Vagina (tissue), 2 donors: ENCODE data around the gene CRMP1. TPM values are rescaled to one million over a fixed set of nuclear protein-coding genes. Genes with fewer than 3 reads are reported as not detected.

Experiments used
- DNase-seq, 2 donors: peaks; one replicate each; pipeline ENCODE4 v3.0.0-alpha.2; 2017; ENCODE audit errors: extremely low spot score in 2 of 2
- H3K27ac ChIP-seq: fragments of 200-600 bp; sonication (generic); one replicate; pipeline ENCODE4 v1.5.1; 2019
- H3K27me3 ChIP-seq: fragments of 200-600 bp; sonication (generic); one replicate; pipeline ENCODE4 v1.5.1; 2019
- H3K36me3 ChIP-seq, 2 donors: fragments of 200-600 bp; sonication (generic); one replicate each; pipeline ENCODE4 v1.5.1; 2017 to 2019
- H3K4me1 ChIP-seq: fragments of 200-600 bp; sonication (generic); one replicate; pipeline ENCODE4 v1.5.1; 2019
- H3K4me3 ChIP-seq, 2 donors: fragments of 200-600 bp; sonication (generic); 1 replicate in 1 of 2; 2 replicates in 1 of 2; pipeline ENCODE4 v1.5.1; 2016 to 2019
- H3K9me3 ChIP-seq: fragments of 200-600 bp; sonication (generic); one replicate; pipeline ENCODE4 v1.5.1; 2019
- CTCF ChIP-seq, 3 experiments: fragments of 450-650 bp in 2 of 3; fragments of 200-600 bp in 1 of 3; sonication (generic) in 1 of 3; IDR thresholded peaks; one replicate each; pipeline ENCODE4 v1.5.1; 2017 to 2019; ENCODE audit warnings: antibody characterized with exemption in 3 of 3, mild to moderate bottlenecking in 2 of 3, moderate library complexity in 2 of 3
- POLR2A ChIP-seq, 2 donors: fragments of 450-650 bp; IDR thresholded peaks; one replicate each; pipeline ENCODE4 v1.6.1; 2017; ENCODE audit warnings: antibody characterized with exemption in 2 of 2, mild to moderate bottlenecking in 2 of 2, moderate library complexity in 2 of 2
- POLR2AphosphoS5 ChIP-seq, 2 donors: sonication (generic); formaldehyde crosslinking; IDR thresholded peaks; one replicate each; pipeline ENCODE4 v1.9.0; 2017; ENCODE audit warnings: antibody characterized with exemption in 2 of 2, mild to moderate bottlenecking in 2 of 2, low read depth in 1 of 2; ENCODE audit not compliant: insufficient read depth in 1 of 2
- intact Hi-C: fragments of 100-400 bp; cut with DNase I; formaldehyde crosslinking; loops from one replicate; pipeline ENCODE4 v1.15.1; 2023
- total RNA-seq: library from RNA; depleted of rRNA; stranded (reverse); fragments of >200 nt; gene quantifications from one replicate; pipeline ENCODE4 v1.2.3, GENCODE V29; 2016

CRMP1 gene
- total RNA-seq, 1 donor from 2014 or later = 3.4 TPM

- TF ChIP-seq CTCF (IDR thresholded peaks at IDR 0.05) = no peak
- TF ChIP-seq POLR2A (IDR thresholded peaks at IDR 0.05) = no peak
- TF ChIP-seq POLR2AphosphoS5 (IDR thresholded peaks at IDR 0.05; ENCODE audit: insufficient read depth in 1 of 2, low read depth in 1 of 2) = no peak
- DNase-seq = no peak
- intact Hi-C loops = no loop called here
Observed at GRCh38 chr4:5916229-5916628, 23.3 kb upstream of the CRMP1 start.

GRCh38 chr4:5913454-5913853 lies 20.6 kb upstream of the CRMP1 start:
- Histone ChIP-seq H3K36me3 (no peaks in the 10 kb centered on the region), H3K4me3 (no peak overlapping the region), H3K27me3 (no peaks in the 10 kb centered on the region), H3K9me3 (peaks cover 4% of the 10 kb centered on the region), H3K27ac (no peak overlapping the region), H3K4me1 (no peaks in the 10 kb centered on the region)
- intact Hi-C loops = no loop called here
- no peak for DNase-seq
- TF ChIP-seq CTCF (IDR thresholded peaks at IDR 0.05) = no peak
- no peak for TF ChIP-seq POLR2A (IDR thresholded peaks at IDR 0.05)
- TF ChIP-seq POLR2AphosphoS5 (IDR thresholded peaks at IDR 0.05; ENCODE audit: insufficient read depth in 1 of 2, low read depth in 1 of 2) = no peak

More at GRCh38 chr4:5916229-5916628, 23.3 kb upstream of the CRMP1 start:
- H3K4me3 ChIP-seq = no peak overlapping the region
- no peak overlapping the region for H3K27ac ChIP-seq
- no peaks in the 10 kb centered on the region for H3K36me3 ChIP-seq
- no peaks in the 10 kb centered on the region for H3K27me3 ChIP-seq
- H3K4me1 ChIP-seq = no peaks in the 10 kb centered on the region
- H3K9me3 ChIP-seq = peaks cover 4% of the 10 kb centered on the region

GRCh38 chr4:5912614-5913019 lies 19.7 kb upstream of the CRMP1 start:
- Histone ChIP-seq H3K27me3 (no peaks in the 10 kb centered on the region), H3K4me3 (no peak overlapping the region), H3K4me1 (no peaks in the 10 kb centered on the region), H3K9me3 (peaks cover 4% of the 10 kb centered on the region), H3K36me3 (no peaks in the 10 kb centered on the region), H3K27ac (no peak overlapping the region)
- TF ChIP-seq CTCF (IDR thresholded peaks at IDR 0.05) = no peak
- no peak for TF ChIP-seq POLR2AphosphoS5 (IDR thresholded peaks at IDR 0.05; ENCODE audit: insufficient read depth in 1 of 2, low read depth in 1 of 2)
- no peak for TF ChIP-seq POLR2A (IDR thresholded peaks at IDR 0.05)
- intact Hi-C loops = no loop called here
- no peak for DNase-seq

GRCh38 chr4:5908876-5909427 lies 16.1 kb upstream of the CRMP1 start:
- Histone ChIP-seq H3K36me3 (no peaks in the 10 kb centered on the region), H3K4me1 (no peaks in the 10 kb centered on the region), H3K4me3 (no peak overlapping the region), H3K9me3 (peaks cover 4% of the 10 kb centered on the region), H3K27ac (no peak overlapping the region), H3K27me3 (no peaks in the 10 kb centered on the region)
- intact Hi-C loops = no loop called here
- TF ChIP-seq POLR2AphosphoS5 (IDR thresholded peaks at IDR 0.05; ENCODE audit: insufficient read depth in 1 of 2, low read depth in 1 of 2) = no peak
- no peak for TF ChIP-seq CTCF (IDR thresholded peaks at IDR 0.05)
- TF ChIP-seq POLR2A (IDR thresholded peaks at IDR 0.05) = no peak
- DNase-seq = no peak

GRCh38 chr4:5906191-5906590 lies 13.3 kb upstream of the CRMP1 start:
- Histone ChIP-seq H3K27ac (no peak overlapping the region), H3K36me3 (no peaks in the 10 kb centered on the region), H3K9me3 (no peaks in the 10 kb centered on the region), H3K27me3 (no peaks in the 10 kb centered on the region), H3K4me3 (no peak overlapping the region), H3K4me1 (no peaks in the 10 kb centered on the region)
- no peak for TF ChIP-seq POLR2A (IDR thresholded peaks at IDR 0.05)
- no peak for TF ChIP-seq CTCF (IDR thresholded peaks at IDR 0.05)
- TF ChIP-seq POLR2AphosphoS5 (IDR thresholded peaks at IDR 0.05; ENCODE audit: insufficient read depth in 1 of 2, low read depth in 1 of 2) = no peak
- intact Hi-C loops = no loop called here
- DNase-seq = no peak
